Gastrocnemius medialis (tissue), 4 donors: ENCODE measurements around the gene BARX1. TPM values are rescaled to one million over a fixed set of nuclear protein-coding genes. Genes with fewer than 3 reads are reported as not detected.

Experiments used
- ATAC-seq, 2 donors: fragments of 150-250 bp; one replicate each; pipeline ENCODE4 v1.9.1; 2016
- DNase-seq, 2 donors: peaks; one replicate each; pipeline ENCODE4 v3.0.0-alpha.2; 2019
- H3K27ac ChIP-seq, 4 donors: fragments of 200-600 bp; sonication (generic); 1 replicate in 1 of 4; 2 replicates in 3 of 4; pipeline ENCODE4 v1.5.1; 2016 to 2018; ENCODE audit warnings: mild to moderate bottlenecking in 2 of 4, moderate library complexity in 1 of 4
- H3K27me3 ChIP-seq, 3 donors: fragments of 200-600 bp; sonication (generic) in 2 of 3; 1 replicate in 1 of 3; 2 replicates in 2 of 3; pipeline versions ENCODE4 v1.5.1 to v1.6.0; 2016 to 2019; ENCODE audit warnings: mild to moderate bottlenecking in 1 of 3, moderate library complexity in 1 of 3
- H3K36me3 ChIP-seq, 2 donors: fragments of 200-600 bp; sonication (generic) in 1 of 2; one replicate each; pipeline ENCODE4 v1.5.1; 2017 to 2018
- H3K4me1 ChIP-seq, 2 donors: fragments of 200-600 bp; sonication (generic) in 1 of 2; one replicate each; pipeline ENCODE4 v1.5.1; 2016 to 2017; ENCODE audit warnings: mild to moderate bottlenecking in 2 of 2
- H3K4me3 ChIP-seq, 4 donors: fragments of 200-600 bp; sonication (generic) in 3 of 4; 1 replicate in 1 of 4; 2 replicates in 3 of 4; pipeline ENCODE4 v1.5.1; 2016 to 2019; ENCODE audit warnings: mild to moderate bottlenecking in 2 of 4
- H3K9me3 ChIP-seq, 3 donors: fragments of 200-600 bp; sonication (generic) in 2 of 3; 1 replicate in 1 of 3; 2 replicates in 2 of 3; pipeline ENCODE4 v1.5.1; 2016 to 2019
- CTCF ChIP-seq, 5 experiments: fragments of 450-650 bp in 3 of 5; fragments of 200-600 bp in 2 of 5; sonication (generic) in 2 of 5; IDR thresholded peaks in 4 of 5; conservative IDR thresholded peaks in 1 of 5; 1 replicate in 4 of 5; 2 replicates in 1 of 5; pipeline ENCODE4 v1.5.1; 2016 to 2019; ENCODE audit warnings: antibody characterized with exemption in 5 of 5, mild to moderate bottlenecking in 3 of 5, moderate library complexity in 3 of 5
- POLR2A ChIP-seq, 2 donors: fragments of 450-650 bp; IDR thresholded peaks; one replicate each; pipeline ENCODE4 v1.6.1; 2017; ENCODE audit warnings: antibody characterized with exemption in 2 of 2, mild to moderate bottlenecking in 2 of 2, moderate library complexity in 2 of 2
- in situ Hi-C, 4 donors: fragments of 200-750 bp; cut with MboI; loops; one replicate each; pipeline versions ENCODE4 v1.15.0 to v1.8.0; 2017; ENCODE audit warnings: low sequenced_read_pairs in 4 of 4
- intact Hi-C: fragments of 100-400 bp; cut with DNase I; formaldehyde crosslinking; loops from one replicate; pipeline ENCODE4 v1.15.1; 2023; ENCODE audit warnings: low total_unique reads
- total RNA-seq, 4 donors: library from RNA; depleted of rRNA; stranded (reverse); fragments of >200 nt; gene quantifications; one replicate each; pipeline versions ENCODE4 v1.1.0 to v1.2.3, GENCODE V29; 2016

The BARX1 gene
- total RNA-seq, 4 donors from 2014 or later, result not detected

- Histone ChIP-seq H3K27me3 (no peaks in the 10 kb centered on the region), H3K9me3 (no peaks in the 10 kb centered on the region), H3K36me3 (no peaks in the 10 kb centered on the region), H3K4me3 (no peak overlapping the region), H3K4me1 (no peaks in the 10 kb centered on the region), H3K27ac (no peak overlapping the region)
- intact Hi-C loops, result no loop called here
- ATAC-seq (no peak), DNase-seq (no peak)
- TF ChIP-seq CTCF (IDR thresholded peaks at IDR 0.05 in 4 of 5, conservative IDR thresholded peaks at IDR 0.05 in 1 of 5) (no peak), POLR2A (IDR thresholded peaks at IDR 0.05) (no peak)
- in situ Hi-C loops, result loop anchor here (10.0 to 25.0 kb wide), 2 partner anchors 284 to 806 kb away; no protein-coding TSS in a partner anchor
These were observed 13.5 kb upstream of the BARX1 start for GRCh38 chr9:93968451-93969327.

- no peaks in the 10 kb centered on the region for H3K4me1 ChIP-seq
- DNase-seq (no peak), ATAC-seq (no peak)
- no peak overlapping the region for H3K4me3 ChIP-seq
- H3K27ac ChIP-seq, result no peak overlapping the region
- no peaks in the 10 kb centered on the region for H3K36me3 ChIP-seq
- in situ Hi-C loops (loop anchor here (10.0 to 25.0 kb wide), 2 partner anchors 282 to 805 kb away; no protein-coding TSS in a partner anchor), intact Hi-C loops (no loop called here)
- no peaks in the 10 kb centered on the region for H3K27me3 ChIP-seq
- TF ChIP-seq POLR2A (IDR thresholded peaks at IDR 0.05), result no peak
- no peak for TF ChIP-seq CTCF (IDR thresholded peaks at IDR 0.05 in 4 of 5, conservative IDR thresholded peaks at IDR 0.05 in 1 of 5)
- no peaks in the 10 kb centered on the region for H3K9me3 ChIP-seq
These were observed 12.1 kb upstream of the BARX1 start for GRCh38 chr9:93967020-93967803.

DNA sequence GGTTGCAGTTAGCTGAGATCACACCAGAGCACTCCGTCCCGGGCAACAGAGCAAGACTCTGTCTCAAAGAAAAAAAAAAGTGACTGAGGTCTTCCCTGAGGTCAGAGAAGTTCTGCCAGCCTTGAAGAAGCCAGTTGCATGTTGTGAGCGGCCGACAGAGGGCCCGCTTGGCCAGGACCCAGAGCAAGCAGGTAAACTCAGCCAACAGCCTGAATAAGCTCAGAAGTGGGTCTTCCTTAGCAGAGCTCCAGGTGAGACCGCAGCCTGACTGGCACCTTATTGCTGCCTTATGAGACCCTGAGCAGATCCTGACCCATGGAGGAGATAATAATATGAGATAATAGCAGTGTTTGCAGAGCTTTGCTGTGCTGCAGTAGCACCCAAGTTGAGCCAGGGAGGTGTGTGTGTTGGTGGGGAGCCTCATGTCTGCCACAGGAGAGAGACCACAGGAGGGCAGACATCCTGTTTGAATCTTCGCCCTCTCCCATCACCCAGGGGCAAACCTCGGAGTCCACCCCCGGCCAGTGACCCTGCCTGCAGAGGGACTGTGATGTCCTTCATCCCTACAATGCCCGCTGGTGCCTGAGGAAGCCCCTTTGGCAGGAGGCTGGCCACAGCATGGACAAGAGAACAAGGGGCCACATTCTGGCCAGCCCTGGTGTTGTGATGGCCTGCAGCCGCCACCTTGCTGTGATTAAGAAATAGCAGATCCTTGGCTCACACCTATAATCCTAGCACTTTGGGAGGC, 10.8 kb upstream of the BARX1 start:
- TF ChIP-seq POLR2A (IDR thresholded peaks at IDR 0.05), result no peak
- no peak for TF ChIP-seq CTCF (IDR thresholded peaks at IDR 0.05 in 4 of 5, conservative IDR thresholded peaks at IDR 0.05 in 1 of 5)
- Histone ChIP-seq H3K27me3 (peaks cover 3 to 7% (median 4%) of the 10 kb centered on the region in 3 donors), H3K4me1 (no peaks in the 10 kb centered on the region), H3K9me3 (no peaks in the 10 kb centered on the region), H3K36me3 (no peaks in the 10 kb centered on the region), H3K27ac (no peak overlapping the region), H3K4me3 (no peak overlapping the region)
- DNase-seq (no peak), ATAC-seq (no peak)
- in situ Hi-C loops, result loop anchor here (10.0 to 25.0 kb wide), 2 partner anchors 281 to 804 kb away; no protein-coding TSS in a partner anchor
- intact Hi-C loops, result no loop called here

DNA sequence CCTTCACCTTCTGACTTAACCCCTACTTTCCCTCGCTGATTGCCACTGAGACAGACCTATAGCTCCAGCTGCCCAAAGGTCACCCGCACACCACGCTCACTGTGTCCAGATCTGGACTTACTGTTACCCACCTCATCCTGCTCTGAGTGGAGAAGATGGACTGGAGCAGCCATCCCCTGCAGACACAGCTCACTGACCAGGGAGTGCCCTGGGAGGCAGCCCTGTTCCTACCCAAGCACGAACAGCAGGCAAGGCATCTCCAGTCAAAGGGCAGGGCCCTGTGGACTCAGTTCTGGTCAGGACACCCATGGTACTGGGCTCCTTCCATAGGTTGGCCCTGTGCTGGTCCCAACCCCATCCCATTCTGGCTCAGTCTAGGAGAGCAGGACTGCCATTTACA, 9.5 kb upstream of the BARX1 start:
- peaks cover 1 to 5% of the 10 kb centered on the region in 2 donors for H3K4me1 ChIP-seq
- H3K36me3 ChIP-seq, result no peaks in the 10 kb centered on the region
- H3K27me3 ChIP-seq, result peaks cover 16 to 19% (median 17%) of the 10 kb centered on the region in 3 donors
- intact Hi-C loops (no loop called here), in situ Hi-C loops (loop anchor here (5.0 to 25.0 kb wide), 3 partner anchors 280 to 802 kb away; no protein-coding TSS in a partner anchor)
- H3K9me3 ChIP-seq, result no peaks in the 10 kb centered on the region
- no peak for ATAC-seq
- no peak for DNase-seq
- no peak overlapping the region for H3K4me3 ChIP-seq
- no peak overlapping the region for H3K27ac ChIP-seq
- TF ChIP-seq CTCF (IDR thresholded peaks at IDR 0.05 in 4 of 5, conservative IDR thresholded peaks at IDR 0.05 in 1 of 5) (no peak), POLR2A (IDR thresholded peaks at IDR 0.05) (no peak)
